ENCODE data around the gene TFEC. TPM values are rescaled to one million over a fixed set of nuclear protein-coding genes. Genes with fewer than 3 reads are reported as not detected.

TFEC gene
- total RNA-seq, 1 donor from 2014 or later: not detected

GRCh38 chr7:115962340-115962739 lies 68.2 kb downstream of the TFEC start:
- H3K4me3 ChIP-seq (ENCODE audit: low read depth, low read length): no peak overlapping the region
- no peak for DNase-seq (ENCODE audit: low read depth)
- TF ChIP-seq CTCF (conservative IDR thresholded peaks at IDR 0.05; ENCODE audit: low read depth, low read length): no peak

- no peak for DNase-seq (ENCODE audit: low read depth)
- no peak overlapping the region for H3K4me3 ChIP-seq (ENCODE audit: low read depth, low read length)
- no peak for TF ChIP-seq CTCF (conservative IDR thresholded peaks at IDR 0.05; ENCODE audit: low read depth, low read length)
Observed at GRCh38 chr7:115953592-115954255, 76.8 kb downstream of the TFEC start.

GRCh38 chr7:115952832-115953231 lies 77.7 kb downstream of the TFEC start:
- TF ChIP-seq CTCF (conservative IDR thresholded peaks at IDR 0.05; ENCODE audit: low read depth, low read length): no peak
- H3K4me3 ChIP-seq (ENCODE audit: low read depth, low read length): no peak overlapping the region
- DNase-seq (ENCODE audit: low read depth): no peak

GRCh38 chr7:115951547-115951946 lies 79.0 kb downstream of the TFEC start:
- TF ChIP-seq CTCF (conservative IDR thresholded peaks at IDR 0.05; ENCODE audit: low read depth, low read length): no peak
- H3K4me3 ChIP-seq (ENCODE audit: low read depth, low read length): no peak overlapping the region
- no peak for DNase-seq (ENCODE audit: low read depth)

- no peak for DNase-seq (ENCODE audit: low read depth)
- no peak overlapping the region for H3K4me3 ChIP-seq (ENCODE audit: low read depth, low read length)
- TF ChIP-seq CTCF (conservative IDR thresholded peaks at IDR 0.05; ENCODE audit: low read depth, low read length): no peak
Observed at GRCh38 chr7:115941703-115942268, 88.8 kb downstream of the TFEC start.

GRCh38 chr7:115940460-115941060 lies 90.0 kb downstream of the TFEC start:
- no peak for TF ChIP-seq CTCF (conservative IDR thresholded peaks at IDR 0.05; ENCODE audit: low read depth, low read length)
- no peak for DNase-seq (ENCODE audit: low read depth)
- no peak overlapping the region for H3K4me3 ChIP-seq (ENCODE audit: low read depth, low read length)

All from epithelial cell of proximal tubule (primary cell).